Neural cell (in vitro differentiated cells): Measurements from ENCODE around the gene NKX1-2.

Experiments
- EZH2 ChIP-seq: fragments of 200-600, 300-800 bp; shearing (Covaris generic), sonication (generic); IDR thresholded peaks from 2 replicates; pipeline ENCODE4 v1.6.1; 2014; ENCODE audit warnings: antibody characterized with exemption, low read length, borderline replicate concordance, mild to moderate bottlenecking; ENCODE audit not compliant: insufficient read depth, poor library complexity, severe bottlenecking
- SMC3 ChIP-seq: fragments of 450-650 bp; conservative IDR thresholded peaks from 2 replicates; pipeline ENCODE4 v1.6.1; 2014; ENCODE audit warnings: antibody characterized with exemption, mild to moderate bottlenecking, moderate library complexity; ENCODE audit not compliant: poor library complexity

DNA sequence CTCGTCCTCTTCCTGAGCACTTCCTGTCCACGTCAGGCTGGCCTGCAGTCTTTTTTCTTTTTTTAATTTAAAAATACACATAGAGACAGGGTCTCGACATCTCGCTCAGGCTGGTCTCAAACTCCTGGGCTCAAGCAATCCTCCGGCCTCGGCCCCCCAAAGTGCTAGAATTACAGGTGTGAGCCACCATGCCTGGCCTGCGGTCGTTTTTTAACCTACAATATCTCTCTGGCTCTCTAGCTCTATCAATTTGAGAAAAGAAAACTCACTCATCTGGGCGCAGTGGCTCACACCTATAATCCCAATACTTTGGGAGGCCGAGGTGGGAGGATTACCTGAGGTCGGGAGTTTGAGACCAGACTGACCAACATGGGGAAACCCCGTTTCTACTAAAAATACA, 27.1 kb downstream of the NKX1-2 start:
- no peak for TF ChIP-seq EZH2
- no peak for TF ChIP-seq SMC3
